ENCODE measurements around the gene SPRN.
"Not testable (repeated sequence)": the region's sequence is repeated elsewhere in the genome, so short reads cannot be mapped to it uniquely, and the experiment has no call there.

SPRN gene

GRCh38 chr10:133439517-133440461 is 15.4 kb upstream of the SPRN start:
- DNase-seq (ENCODE audit: low read depth in 2 of 2), result no peak

DNA sequence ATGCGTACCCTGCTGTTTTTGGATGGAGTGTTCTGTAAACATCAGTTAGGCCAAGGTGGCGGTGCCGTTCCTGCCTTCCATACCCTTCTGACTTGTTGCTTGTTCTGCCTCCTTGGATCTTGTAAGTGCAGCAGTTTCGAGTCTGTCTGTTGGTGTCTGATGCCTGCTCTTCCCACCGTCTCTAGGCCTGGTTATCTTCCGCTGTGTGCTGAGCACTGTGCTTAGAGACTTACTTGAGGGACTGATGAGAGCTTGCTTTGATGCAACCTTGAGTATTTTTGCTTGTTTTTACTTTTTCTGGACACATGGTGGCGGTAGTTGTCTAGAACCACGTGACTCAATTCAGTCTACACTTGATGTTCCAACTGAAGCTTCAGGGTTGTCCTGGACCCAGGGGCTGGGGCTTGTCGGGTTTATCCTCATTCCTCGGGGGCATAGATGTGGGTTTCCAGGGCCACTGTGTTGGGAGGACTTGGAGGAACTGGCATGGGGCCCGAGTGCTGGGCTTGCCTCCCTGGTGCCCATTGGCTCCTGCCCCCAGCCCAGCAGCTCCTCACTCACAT is 14.4 kb upstream of the SPRN start:
- DNase-seq (ENCODE audit: low read depth in 2 of 2), result no peak

DNA sequence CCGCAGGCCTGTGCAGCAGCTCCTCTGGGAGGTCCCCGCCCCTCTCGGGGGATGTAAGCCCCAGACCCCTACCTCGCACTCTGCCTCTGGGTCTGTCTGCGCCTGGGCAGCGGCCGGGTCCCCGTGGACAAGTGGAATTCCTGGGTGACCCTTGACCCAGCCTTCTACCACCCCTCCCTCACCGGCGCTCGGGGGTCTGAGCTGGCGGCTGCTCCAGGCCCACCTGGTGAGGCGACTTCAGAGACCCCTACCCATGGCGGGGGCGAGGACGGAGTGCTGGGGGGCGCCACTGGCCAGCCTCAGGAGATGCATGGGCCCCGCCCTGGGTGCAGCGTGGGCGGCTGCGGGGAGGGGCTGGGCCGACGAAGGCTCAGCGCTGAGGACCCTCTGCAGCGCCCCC is 8.4 kb upstream of the SPRN start:
- DNase-seq (ENCODE audit: low read depth in 2 of 2), result not testable (repeated sequence)

DNA sequence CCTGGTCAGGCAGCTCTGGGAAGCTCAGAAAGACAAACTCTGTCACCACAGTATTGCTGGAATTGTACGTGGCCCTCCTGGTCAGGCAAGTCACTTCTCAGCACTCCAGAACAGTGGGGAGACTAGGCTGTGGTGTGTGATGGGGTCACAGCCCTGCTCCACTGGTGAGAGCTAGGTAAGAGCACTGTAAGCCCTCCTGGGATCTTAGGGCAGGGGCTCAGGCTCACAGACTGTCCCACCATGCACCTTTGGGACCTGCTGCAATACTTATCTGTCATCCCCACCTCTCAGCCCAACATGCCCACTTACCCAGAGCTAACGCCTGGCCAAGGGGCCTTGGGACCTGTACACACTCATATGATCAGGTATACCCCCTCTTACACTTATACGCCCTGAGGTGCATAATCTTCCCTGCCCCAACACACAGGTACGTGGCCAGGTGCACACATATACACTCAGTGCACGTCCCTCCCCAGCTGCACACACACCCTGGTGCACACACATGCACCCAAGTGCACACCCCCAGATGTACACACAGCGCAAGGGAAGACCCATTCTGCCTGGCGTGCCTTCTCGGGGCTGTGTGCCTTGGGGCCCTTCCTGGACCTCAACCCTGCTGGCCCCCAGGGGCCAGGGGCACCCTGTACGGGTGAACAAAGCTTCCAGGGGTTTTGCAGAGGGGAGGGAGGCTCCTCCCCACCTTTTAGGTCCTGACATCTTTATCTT is 7.6 kb upstream of the SPRN start:
- DNase-seq (ENCODE audit: low read depth in 2 of 2), result not testable (repeated sequence)

DNA sequence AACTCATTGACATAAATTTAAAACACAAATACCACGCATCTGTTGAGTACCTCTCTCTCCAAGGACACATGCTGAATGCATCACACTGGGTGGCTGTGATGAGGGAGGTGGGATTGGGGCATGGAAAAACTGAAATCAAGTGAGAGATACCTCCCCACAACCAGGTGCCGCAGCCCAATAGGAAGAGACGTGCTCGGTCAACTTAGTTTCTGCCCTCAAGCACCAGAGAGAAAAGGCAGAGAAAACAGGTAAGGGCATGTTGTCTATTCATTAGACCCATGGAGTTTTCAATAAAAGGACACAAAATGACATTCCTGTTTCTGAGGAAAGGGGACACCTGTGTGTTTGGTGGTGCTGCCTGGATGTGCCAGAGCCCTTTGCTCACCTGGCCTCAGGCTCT is 5.1 kb upstream of the SPRN start:
- not testable (repeated sequence) for DNase-seq (ENCODE audit: low read depth in 2 of 2)

DNA sequence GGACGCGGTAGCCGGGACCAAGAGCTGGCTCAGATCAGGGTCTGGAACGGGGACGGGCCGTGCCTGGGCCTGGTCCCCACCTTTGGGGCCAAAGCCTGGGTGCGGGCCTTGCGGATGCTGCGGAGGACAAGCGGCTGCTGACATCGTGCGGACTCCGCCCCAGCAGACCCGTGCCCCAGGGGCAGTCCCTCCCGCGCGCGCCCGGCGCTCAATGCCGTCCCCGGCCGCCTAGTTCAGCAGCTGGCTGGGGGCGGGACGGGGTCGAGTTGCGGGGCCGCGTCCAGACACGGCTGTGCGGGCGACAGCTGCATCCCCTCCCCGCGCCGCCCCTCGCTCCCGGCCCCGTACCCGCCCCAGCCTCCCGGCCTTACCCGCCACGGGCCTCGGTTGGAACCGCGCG is 323 bp downstream of the SPRN start:
- not testable (repeated sequence) for DNase-seq (ENCODE audit: low read depth in 2 of 2)

GRCh38 chr10:133422807-133423771 is 1.3 kb downstream of the SPRN start:
- DNase-seq (ENCODE audit: low read depth in 2 of 2), result no peak

- no peak for DNase-seq (ENCODE audit: low read depth in 2 of 2)
Measured at GRCh38 chr10:133422223-133422806, 2.1 kb downstream of the SPRN start.

GRCh38 chr10:133421336-133422222 is 2.8 kb downstream of the SPRN start:
- no peak for DNase-seq (ENCODE audit: low read depth in 2 of 2)

DNA sequence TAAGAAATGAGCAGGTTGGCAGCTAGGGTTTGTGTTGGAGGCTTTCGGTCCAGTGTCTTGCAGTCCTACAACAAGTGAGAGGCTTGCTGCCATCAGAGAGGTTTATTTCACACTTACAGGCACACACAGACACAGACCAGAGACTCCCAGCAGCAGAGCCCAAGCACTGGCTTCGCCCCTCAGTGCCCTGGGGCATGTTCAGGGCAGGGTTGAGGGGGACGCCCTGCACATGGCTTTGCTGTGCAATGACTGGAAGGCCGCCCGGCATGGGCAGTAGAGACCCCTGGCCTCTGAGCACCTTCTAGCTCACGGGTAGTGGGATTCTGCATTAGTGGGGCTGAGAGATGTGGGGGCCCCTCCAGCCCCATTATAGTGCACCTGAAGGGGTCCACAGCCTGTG is 3.8 kb downstream of the SPRN start:
- DNase-seq (ENCODE audit: low read depth in 2 of 2), result no peak

GRCh38 chr10:133420028-133420427 is 4.4 kb downstream of the SPRN start:
- no peak for DNase-seq (ENCODE audit: low read depth in 2 of 2)

GRCh38 chr10:133419211-133419950 is 5.0 kb downstream of the SPRN start:
- no peak for DNase-seq (ENCODE audit: low read depth in 2 of 2)

DNA sequence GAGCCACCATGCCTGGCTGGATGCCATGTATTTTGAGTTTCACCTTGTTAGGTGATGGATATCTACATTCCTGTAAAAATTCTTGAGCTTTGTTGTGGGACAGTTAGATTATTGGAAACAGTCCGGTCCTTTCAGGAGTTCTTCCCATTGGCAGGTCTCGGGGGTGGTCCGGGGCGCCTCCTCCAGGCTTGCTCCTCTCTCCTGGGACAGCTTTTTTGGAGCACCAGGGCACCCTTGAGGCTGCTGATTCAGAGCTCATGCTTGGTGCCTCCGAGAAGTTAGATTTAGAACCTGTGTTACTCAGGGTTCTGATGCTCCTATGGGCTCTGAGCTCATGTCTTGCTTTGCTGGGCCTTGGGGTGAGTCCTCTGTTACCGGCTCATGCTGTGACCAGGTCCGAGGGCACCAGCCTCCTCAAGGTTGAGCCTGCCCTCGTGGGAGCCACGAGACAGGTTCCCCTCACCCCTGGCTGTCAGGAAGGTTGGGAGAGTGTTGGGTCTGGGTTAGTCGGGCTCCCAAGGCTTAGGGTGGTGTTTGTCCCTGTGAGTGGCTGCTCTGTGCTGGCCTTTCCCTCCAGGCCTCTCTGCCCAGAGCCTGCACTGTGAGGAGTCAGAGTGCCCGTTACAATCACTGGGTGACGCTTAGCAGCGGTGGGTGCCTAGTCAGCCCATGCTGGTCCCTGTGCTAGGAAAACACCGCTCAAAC is 6.0 kb downstream of the SPRN start:
- DNase-seq (ENCODE audit: low read depth in 2 of 2), result no peak

DNA sequence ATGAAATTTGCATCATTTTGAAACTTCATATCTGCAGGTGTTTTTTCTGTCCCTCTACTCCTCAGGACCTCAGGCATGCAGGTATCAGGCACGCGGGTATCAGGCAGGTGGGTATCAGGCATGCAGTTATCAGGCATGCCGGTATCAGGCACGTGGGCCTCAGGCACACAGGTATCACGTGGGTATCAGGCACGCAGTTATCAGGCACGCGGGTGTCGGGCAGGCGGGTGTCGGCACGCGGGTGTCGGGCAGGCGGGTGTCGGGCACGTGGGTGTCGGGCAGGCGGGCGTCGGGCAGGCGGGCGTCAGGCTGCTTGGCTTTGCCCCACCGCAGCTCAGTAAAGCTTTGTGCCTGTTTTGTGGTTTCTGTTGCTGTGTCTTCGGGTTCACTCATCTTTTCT is 8.7 kb downstream of the SPRN start:
- DNase-seq (ENCODE audit: low read depth in 2 of 2), result no peak

DNA sequence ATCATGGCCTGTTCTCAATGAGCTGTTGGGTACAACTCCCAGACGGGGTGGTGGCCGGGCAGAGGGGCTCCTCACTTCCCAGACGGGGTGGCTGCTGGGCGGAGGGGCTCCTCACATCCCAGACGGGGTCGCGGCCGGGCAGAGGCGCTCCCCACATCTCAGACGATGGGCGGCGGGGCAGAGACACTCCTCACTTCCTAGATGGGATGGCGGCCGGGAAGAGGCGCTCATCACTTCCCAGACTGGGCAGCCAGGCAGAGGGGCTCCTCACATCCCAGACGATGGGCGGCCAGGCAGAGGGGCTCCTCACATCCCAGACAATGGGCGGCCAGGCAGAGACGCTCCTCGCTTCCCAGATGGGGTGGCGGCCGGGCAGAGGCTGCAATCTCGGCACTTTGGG is 10.0 kb downstream of the SPRN start:
- DNase-seq (ENCODE audit: low read depth in 2 of 2), result not testable (repeated sequence)

- DNase-seq (ENCODE audit: low read depth in 2 of 2), result no peak
Measured at GRCh38 chr10:133412381-133412711, 12.1 kb downstream of the SPRN start.

GRCh38 chr10:133411523-133412380 is 12.7 kb downstream of the SPRN start:
- no peak for DNase-seq (ENCODE audit: low read depth in 2 of 2)
